WTC11 (cell line): ENCODE data around the gene RPL36A.

Experiments
- ATF1 ChIP-seq: sonication (generic); formaldehyde crosslinking; IDR thresholded peaks from 2 replicates; pipeline ENCODE4 v1.8.1; 2023; ENCODE audit warnings: mild to moderate bottlenecking, moderate library complexity, missing genetic modification reagents
- IRF2 ChIP-seq: sonication (generic); formaldehyde crosslinking; IDR thresholded peaks from 2 replicates; pipeline ENCODE4 v1.8.0; 2022; ENCODE audit warnings: low read depth, missing genetic modification reagents, borderline replicate concordance
- JAZF1 ChIP-seq: fragments of 250-450 bp; sonication (Bioruptor Pico); IDR thresholded peaks from 2 replicates; pipeline ENCODE4 v1.9.0; 2021; ENCODE audit warnings: moderate library complexity, mild to moderate bottlenecking, inconsistent platforms
- MXD4 ChIP-seq: fragments of 250-450 bp; sonication (Bioruptor Pico); IDR thresholded peaks from 2 replicates; pipeline ENCODE4 v1.8.0; 2021; ENCODE audit warnings: mild to moderate bottlenecking, moderate library complexity, borderline replicate concordance
- MYBL2 ChIP-seq: sonication (generic); formaldehyde crosslinking; IDR thresholded peaks from 2 replicates; pipeline ENCODE4 v1.8.1; 2023; ENCODE audit warnings: mild to moderate bottlenecking, moderate library complexity, missing genetic modification reagents
- TCF7 ChIP-seq: sonication (generic); formaldehyde crosslinking; IDR thresholded peaks from 2 replicates; pipeline ENCODE4 v1.8.0; 2022; ENCODE audit warnings: mild to moderate bottlenecking, low read depth, missing genetic modification reagents, moderate library complexity
- TP53 ChIP-seq: sonication (generic); formaldehyde crosslinking; IDR thresholded peaks from 2 replicates; pipeline ENCODE4 v1.8.1; 2023; ENCODE audit warnings: mild to moderate bottlenecking, missing genetic modification reagents
- TF ChIP-seq, protein P1 (sequence below): fragments of 200-600 bp; IDR thresholded peaks from 2 replicates; pipeline ENCODE4 v1.8.0; 2022; ENCODE audit warnings: antibody characterized with exemption
- TF ChIP-seq, protein P2 (sequence below): sonication (generic); formaldehyde crosslinking; conservative IDR thresholded peaks from 2 replicates; pipeline ENCODE4 v1.8.1; 2022; ENCODE audit warnings: mild to moderate bottlenecking, missing genetic modification reagents
- TF ChIP-seq, protein P3 (sequence below): sonication (generic); formaldehyde crosslinking; IDR thresholded peaks from 2 replicates; pipeline ENCODE4 v1.8.1; 2023; ENCODE audit warnings: mild to moderate bottlenecking, missing genetic modification reagents, moderate library complexity
- TF ChIP-seq, protein P4 (sequence below): sonication (generic); formaldehyde crosslinking; IDR thresholded peaks from 2 replicates; pipeline ENCODE4 v1.8.0; 2023; ENCODE audit warnings: mild to moderate bottlenecking, missing genetic modification reagents
- TF ChIP-seq, protein P5 (sequence below): sonication (generic); formaldehyde crosslinking; IDR thresholded peaks from 2 replicates; pipeline ENCODE4 v1.8.0; 2022; ENCODE audit warnings: mild to moderate bottlenecking, missing genetic modification reagents

DNA sequence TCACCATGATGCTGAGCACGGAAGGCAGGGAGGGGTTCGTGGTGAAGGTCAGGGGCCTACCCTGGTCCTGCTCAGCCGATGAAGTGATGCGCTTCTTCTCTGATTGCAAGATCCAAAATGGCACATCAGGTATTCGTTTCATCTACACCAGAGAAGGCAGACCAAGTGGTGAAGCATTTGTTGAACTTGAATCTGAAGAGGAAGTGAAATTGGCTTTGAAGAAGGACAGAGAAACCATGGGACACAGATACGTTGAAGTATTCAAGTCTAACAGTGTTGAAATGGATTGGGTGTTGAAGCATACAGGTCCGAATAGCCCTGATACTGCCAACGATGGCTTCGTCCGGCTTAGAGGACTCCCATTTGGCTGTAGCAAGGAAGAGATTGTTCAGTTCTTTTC is 21.2 kb downstream of the RPL36A start:
- TF ChIP-seq, protein P1, sequence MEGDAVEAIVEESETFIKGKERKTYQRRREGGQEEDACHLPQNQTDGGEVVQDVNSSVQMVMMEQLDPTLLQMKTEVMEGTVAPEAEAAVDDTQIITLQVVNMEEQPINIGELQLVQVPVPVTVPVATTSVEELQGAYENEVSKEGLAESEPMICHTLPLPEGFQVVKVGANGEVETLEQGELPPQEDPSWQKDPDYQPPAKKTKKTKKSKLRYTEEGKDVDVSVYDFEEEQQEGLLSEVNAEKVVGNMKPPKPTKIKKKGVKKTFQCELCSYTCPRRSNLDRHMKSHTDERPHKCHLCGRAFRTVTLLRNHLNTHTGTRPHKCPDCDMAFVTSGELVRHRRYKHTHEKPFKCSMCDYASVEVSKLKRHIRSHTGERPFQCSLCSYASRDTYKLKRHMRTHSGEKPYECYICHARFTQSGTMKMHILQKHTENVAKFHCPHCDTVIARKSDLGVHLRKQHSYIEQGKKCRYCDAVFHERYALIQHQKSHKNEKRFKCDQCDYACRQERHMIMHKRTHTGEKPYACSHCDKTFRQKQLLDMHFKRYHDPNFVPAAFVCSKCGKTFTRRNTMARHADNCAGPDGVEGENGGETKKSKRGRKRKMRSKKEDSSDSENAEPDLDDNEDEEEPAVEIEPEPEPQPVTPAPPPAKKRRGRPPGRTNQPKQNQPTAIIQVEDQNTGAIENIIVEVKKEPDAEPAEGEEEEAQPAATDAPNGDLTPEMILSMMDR = no peak
- TF ChIP-seq JAZF1 (CRISPR knock-in tag) = no peak
- TF ChIP-seq, protein P2, sequence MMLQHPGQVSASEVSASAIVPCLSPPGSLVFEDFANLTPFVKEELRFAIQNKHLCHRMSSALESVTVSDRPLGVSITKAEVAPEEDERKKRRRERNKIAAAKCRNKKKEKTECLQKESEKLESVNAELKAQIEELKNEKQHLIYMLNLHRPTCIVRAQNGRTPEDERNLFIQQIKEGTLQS = no peak
- TF ChIP-seq MYBL2 (CRISPR knock-in tag) = no peak
- TF ChIP-seq TCF7 (CRISPR knock-in tag) = no peak
- TF ChIP-seq, protein P3, sequence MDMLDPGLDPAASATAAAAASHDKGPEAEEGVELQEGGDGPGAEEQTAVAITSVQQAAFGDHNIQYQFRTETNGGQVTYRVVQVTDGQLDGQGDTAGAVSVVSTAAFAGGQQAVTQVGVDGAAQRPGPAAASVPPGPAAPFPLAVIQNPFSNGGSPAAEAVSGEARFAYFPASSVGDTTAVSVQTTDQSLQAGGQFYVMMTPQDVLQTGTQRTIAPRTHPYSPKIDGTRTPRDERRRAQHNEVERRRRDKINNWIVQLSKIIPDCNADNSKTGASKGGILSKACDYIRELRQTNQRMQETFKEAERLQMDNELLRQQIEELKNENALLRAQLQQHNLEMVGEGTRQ = no peak
- TF ChIP-seq TP53 (CRISPR knock-in tag) = no peak
- TF ChIP-seq ATF1 (CRISPR knock-in tag) = no peak
- no peak for TF ChIP-seq IRF2
- TF ChIP-seq, protein P4, sequence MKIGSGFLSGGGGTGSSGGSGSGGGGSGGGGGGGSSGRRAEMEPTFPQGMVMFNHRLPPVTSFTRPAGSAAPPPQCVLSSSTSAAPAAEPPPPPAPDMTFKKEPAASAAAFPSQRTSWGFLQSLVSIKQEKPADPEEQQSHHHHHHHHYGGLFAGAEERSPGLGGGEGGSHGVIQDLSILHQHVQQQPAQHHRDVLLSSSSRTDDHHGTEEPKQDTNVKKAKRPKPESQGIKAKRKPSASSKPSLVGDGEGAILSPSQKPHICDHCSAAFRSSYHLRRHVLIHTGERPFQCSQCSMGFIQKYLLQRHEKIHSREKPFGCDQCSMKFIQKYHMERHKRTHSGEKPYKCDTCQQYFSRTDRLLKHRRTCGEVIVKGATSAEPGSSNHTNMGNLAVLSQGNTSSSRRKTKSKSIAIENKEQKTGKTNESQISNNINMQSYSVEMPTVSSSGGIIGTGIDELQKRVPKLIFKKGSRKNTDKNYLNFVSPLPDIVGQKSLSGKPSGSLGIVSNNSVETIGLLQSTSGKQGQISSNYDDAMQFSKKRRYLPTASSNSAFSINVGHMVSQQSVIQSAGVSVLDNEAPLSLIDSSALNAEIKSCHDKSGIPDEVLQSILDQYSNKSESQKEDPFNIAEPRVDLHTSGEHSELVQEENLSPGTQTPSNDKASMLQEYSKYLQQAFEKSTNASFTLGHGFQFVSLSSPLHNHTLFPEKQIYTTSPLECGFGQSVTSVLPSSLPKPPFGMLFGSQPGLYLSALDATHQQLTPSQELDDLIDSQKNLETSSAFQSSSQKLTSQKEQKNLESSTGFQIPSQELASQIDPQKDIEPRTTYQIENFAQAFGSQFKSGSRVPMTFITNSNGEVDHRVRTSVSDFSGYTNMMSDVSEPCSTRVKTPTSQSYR (CRISPR knock-in tag) = no peak
- TF ChIP-seq MXD4 (CRISPR knock-in tag) = no peak
- TF ChIP-seq, protein P5, sequence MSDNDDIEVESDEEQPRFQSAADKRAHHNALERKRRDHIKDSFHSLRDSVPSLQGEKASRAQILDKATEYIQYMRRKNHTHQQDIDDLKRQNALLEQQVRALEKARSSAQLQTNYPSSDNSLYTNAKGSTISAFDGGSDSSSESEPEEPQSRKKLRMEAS = no peak
